HepG2 (cell line): ENCODE data around the gene GPR4. TPM values are rescaled to one million over a fixed set of nuclear protein-coding genes. Genes with fewer than 3 reads are reported as not detected.
A peak's percentile ranks its signal among the peaks of the same experiment; 100 is the strongest.

Experiments used
- ATF3 ChIP-seq: sonication (generic); formaldehyde crosslinking; IDR thresholded peaks from 2 replicates; pipeline ENCODE4 v1.4.0; 2020; ENCODE audit warnings: missing genetic modification reagents
- CBFB ChIP-seq: sonication (generic); formaldehyde crosslinking; IDR thresholded peaks from 2 replicates; pipeline ENCODE4 v1.4.0; 2020; ENCODE audit warnings: missing genetic modification reagents
- FIP1L1 ChIP-seq: fragments of 200-400 bp; formaldehyde crosslinking; IDR thresholded peaks from 2 replicates; pipeline ENCODE4 v1.6.1; 2018; ENCODE audit warnings: low read depth, mild to moderate bottlenecking, low read length, moderate library complexity, borderline replicate concordance; ENCODE audit not compliant: insufficient read depth
- HNF1B ChIP-seq: sonication (generic); formaldehyde crosslinking; IDR thresholded peaks from 2 replicates; pipeline ENCODE4 v1.5.1; 2020; ENCODE audit warnings: mild to moderate bottlenecking, moderate library complexity, missing genetic modification reagents
- ZNF280B ChIP-seq: sonication (generic); formaldehyde crosslinking; IDR thresholded peaks from 2 replicates; pipeline ENCODE4 v1.5.0; 2020; ENCODE audit warnings: missing genetic modification reagents, mild to moderate bottlenecking, borderline replicate concordance
- ZNF687 ChIP-seq: sonication (generic); formaldehyde crosslinking; IDR thresholded peaks from 2 replicates; pipeline ENCODE4 v1.5.1; 2020; ENCODE audit warnings: mild to moderate bottlenecking, missing genetic modification reagents, moderate library complexity
- polyA plus RNA-seq, 8 experiments: library from polyadenylated mRNA; depleted of rRNA in 3 of 8; stranded (reverse) in 7 of 8; unstranded in 1 of 8; fragments of >200 nt; fragmentation: Illumina TruSeq in 4 of 8; extraction: Trizol in 4 of 8; gene quantifications; 2 replicates each; pipeline versions ENCODE4 v1.2.1 to v1.2.3, GENCODE V29; 2011 to 2016; ENCODE audit warnings: low read depth in 4 of 8, missing spikeins in 1 of 8, mixed read lengths in 1 of 8; ENCODE audit not compliant: insufficient read depth in 1 of 8
- total RNA-seq, 5 experiments: library from RNA; depleted of rRNA; stranded (reverse); fragments of >200 nt; fragmentation: Illumina TruSeq; extraction: Trizol; gene quantifications; 2 replicates each; pipeline ENCODE4 v1.2.3, GENCODE V29; 2016; ENCODE audit warnings: low read depth in 1 of 5

GPR4 gene
- total and polyA plus RNA-seq, 2 of the 13 experiments (the other 11 are each of a cell fraction or from before 2014, with no cell fraction given), result 0.15 TPM; not detected in 1

GRCh38 chr19:45638930-45639729 lies 37.1 kb upstream of the GPR4 start, which contains the start of gene EML2 (continued):
- peak; percentile 40; the same call in 1 of the 2 replicates for TF ChIP-seq HNF1B (CRISPR knock-in tag)
- no peak for TF ChIP-seq FIP1L1
- no peak for TF ChIP-seq ATF3 (CRISPR knock-in tag)
- 0 out of 2 replicates have a peak, but pooled peaks have one; percentile 26 for TF ChIP-seq CBFB (CRISPR knock-in tag)
- peak; percentile 59 for TF ChIP-seq ZNF687 (CRISPR knock-in tag)
- TF ChIP-seq ZNF280B, result 0 out of 2 replicates have a peak, but pooled peaks have one; percentile 28
